ENCODE results near the gene LNP1.

The LNP1 gene

DNA sequence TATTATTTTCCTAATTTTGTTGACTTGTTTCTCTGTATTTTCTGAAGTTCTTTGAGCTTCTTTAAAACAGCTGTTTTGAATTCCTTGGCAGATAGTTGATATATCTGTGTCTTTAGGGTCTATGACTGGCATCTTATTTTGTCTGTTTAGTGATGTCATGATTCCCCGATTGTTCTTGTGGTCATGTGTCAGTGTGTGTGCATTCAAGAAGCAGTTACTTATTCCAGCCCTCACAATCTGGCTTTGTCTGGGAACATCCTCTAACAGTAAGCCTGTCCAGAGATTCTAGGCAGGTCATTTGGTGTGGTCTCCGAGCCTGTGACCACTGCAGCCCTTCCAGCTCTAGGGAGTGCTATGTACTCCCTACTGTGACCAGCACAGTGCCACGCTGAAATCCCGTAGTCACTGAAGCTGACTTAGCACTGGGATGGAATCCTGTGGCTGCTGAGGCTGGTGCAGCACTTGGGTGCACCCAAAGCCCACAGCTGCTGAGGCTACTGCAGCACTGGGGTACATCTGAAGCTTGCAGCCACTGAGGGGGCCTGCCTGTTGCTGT is 6.7 kb downstream of the LNP1 start:
- TF ChIP-seq BACH2 (CRISPR knock-in tag; IDR thresholded peaks at IDR 0.05; ENCODE audit: borderline replicate concordance) (no peak), SNAI2 (CRISPR knock-in tag; IDR thresholded peaks at IDR 0.05) (no peak), OSR1 (CRISPR knock-in tag; IDR thresholded peaks at IDR 0.05) (no peak), ZFP3 (CRISPR knock-in tag; IDR thresholded peaks at IDR 0.05) (no peak), ZFP30 (CRISPR knock-in tag; IDR thresholded peaks at IDR 0.05) (no peak), ZC3H10 (CRISPR knock-in tag; IDR thresholded peaks at IDR 0.05) (no peak), ZNF565 (CRISPR knock-in tag; conservative IDR thresholded peaks at IDR 0.05; ENCODE audit: low read depth) (no peak), TOX (CRISPR knock-in tag; IDR thresholded peaks at IDR 0.05; ENCODE audit: borderline replicate concordance) (no peak)
- TF ChIP-seq, protein P1, sequence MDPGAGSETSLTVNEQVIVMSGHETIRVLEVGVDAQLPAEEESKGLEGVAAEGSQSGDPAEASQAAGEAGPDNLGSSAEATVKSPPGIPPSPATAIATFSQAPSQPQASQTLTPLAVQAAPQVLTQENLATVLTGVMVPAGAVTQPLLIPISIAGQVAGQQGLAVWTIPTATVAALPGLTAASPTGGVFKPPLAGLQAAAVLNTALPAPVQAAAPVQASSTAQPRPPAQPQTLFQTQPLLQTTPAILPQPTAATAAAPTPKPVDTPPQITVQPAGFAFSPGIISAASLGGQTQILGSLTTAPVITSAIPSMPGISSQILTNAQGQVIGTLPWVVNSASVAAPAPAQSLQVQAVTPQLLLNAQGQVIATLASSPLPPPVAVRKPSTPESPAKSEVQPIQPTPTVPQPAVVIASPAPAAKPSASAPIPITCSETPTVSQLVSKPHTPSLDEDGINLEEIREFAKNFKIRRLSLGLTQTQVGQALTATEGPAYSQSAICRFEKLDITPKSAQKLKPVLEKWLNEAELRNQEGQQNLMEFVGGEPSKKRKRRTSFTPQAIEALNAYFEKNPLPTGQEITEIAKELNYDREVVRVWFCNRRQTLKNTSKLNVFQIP (CRISPR knock-in tag; IDR thresholded peaks at IDR 0.05; ENCODE audit: borderline replicate concordance, low read depth), result no peak
- TF ChIP-seq, protein P2, sequence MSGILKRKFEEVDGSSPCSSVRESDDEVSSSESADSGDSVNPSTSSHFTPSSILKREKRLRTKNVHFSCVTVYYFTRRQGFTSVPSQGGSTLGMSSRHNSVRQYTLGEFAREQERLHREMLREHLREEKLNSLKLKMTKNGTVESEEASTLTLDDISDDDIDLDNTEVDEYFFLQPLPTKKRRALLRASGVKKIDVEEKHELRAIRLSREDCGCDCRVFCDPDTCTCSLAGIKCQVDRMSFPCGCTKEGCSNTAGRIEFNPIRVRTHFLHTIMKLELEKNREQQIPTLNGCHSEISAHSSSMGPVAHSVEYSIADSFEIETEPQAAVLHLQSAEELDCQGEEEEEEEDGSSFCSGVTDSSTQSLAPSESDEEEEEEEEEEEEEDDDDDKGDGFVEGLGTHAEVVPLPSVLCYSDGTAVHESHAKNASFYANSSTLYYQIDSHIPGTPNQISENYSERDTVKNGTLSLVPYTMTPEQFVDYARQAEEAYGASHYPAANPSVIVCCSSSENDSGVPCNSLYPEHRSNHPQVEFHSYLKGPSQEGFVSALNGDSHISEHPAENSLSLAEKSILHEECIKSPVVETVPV (CRISPR knock-in tag; IDR thresholded peaks at IDR 0.05), result no peak
- TF ChIP-seq, protein P3, sequence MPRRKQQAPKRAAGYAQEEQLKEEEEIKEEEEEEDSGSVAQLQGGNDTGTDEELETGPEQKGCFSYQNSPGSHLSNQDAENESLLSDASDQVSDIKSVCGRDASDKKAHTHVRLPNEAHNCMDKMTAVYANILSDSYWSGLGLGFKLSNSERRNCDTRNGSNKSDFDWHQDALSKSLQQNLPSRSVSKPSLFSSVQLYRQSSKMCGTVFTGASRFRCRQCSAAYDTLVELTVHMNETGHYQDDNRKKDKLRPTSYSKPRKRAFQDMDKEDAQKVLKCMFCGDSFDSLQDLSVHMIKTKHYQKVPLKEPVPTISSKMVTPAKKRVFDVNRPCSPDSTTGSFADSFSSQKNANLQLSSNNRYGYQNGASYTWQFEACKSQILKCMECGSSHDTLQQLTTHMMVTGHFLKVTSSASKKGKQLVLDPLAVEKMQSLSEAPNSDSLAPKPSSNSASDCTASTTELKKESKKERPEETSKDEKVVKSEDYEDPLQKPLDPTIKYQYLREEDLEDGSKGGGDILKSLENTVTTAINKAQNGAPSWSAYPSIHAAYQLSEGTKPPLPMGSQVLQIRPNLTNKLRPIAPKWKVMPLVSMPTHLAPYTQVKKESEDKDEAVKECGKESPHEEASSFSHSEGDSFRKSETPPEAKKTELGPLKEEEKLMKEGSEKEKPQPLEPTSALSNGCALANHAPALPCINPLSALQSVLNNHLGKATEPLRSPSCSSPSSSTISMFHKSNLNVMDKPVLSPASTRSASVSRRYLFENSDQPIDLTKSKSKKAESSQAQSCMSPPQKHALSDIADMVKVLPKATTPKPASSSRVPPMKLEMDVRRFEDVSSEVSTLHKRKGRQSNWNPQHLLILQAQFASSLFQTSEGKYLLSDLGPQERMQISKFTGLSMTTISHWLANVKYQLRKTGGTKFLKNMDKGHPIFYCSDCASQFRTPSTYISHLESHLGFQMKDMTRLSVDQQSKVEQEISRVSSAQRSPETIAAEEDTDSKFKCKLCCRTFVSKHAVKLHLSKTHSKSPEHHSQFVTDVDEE (CRISPR knock-in tag; IDR thresholded peaks at IDR 0.05), result no peak
- TF ChIP-seq, protein P4, sequence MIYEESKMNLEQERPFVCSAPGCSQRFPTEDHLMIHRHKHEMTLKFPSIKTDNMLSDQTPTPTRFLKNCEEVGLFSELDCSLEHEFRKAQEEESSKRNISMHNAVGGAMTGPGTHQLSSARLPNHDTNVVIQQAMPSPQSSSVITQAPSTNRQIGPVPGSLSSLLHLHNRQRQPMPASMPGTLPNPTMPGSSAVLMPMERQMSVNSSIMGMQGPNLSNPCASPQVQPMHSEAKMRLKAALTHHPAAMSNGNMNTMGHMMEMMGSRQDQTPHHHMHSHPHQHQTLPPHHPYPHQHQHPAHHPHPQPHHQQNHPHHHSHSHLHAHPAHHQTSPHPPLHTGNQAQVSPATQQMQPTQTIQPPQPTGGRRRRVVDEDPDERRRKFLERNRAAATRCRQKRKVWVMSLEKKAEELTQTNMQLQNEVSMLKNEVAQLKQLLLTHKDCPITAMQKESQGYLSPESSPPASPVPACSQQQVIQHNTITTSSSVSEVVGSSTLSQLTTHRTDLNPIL (CRISPR knock-in tag; IDR thresholded peaks at IDR 0.05; ENCODE audit: low read depth), result no peak
- ATAC-seq, result no peak

DNA sequence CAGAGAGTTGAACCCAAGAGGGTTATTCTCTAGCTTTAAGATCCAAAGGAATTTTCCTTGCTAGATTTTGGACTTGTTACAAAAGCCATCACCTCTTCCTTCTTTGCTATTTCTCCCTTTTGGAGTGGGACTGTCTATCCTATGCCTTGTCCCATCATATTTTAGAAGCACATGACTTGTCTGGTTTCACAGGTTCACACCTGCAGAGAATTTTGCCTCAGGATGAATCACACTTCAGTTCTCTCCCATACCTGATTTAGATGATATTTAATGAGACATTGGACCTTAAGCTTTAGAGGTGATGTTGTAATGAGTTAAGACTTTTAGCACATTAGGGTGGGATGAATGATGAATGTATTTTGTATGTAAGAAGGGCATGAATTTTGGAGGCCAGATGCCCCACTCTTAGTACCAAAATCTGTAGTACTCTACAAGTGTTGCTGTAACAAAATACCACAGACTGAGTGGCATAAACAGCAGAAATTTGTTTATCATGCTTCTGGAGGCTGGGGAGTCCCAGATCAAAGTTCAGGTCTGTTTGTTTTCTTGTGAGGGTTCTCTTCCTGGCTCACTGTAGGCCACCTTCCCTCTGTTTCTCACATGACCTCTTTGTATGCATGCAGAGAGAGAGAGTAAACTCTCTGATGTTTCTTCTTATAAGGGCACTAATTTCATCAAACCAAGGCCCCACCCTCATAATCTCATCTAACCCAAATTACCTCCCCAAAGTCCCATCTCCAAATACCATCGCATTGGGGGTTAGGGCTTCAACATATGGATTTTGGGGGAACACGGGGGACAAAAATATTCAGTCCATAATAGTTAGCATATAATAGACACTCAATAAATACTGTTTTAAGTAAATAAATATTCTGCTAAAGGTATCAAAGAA is 10.0 kb downstream of the LNP1 start:
- TF ChIP-seq ZNF8 (CRISPR knock-in tag; IDR thresholded peaks at IDR 0.05) (no peak), CSDC2 (CRISPR knock-in tag; IDR thresholded peaks at IDR 0.05) (no peak), ESRRG (CRISPR knock-in tag; IDR thresholded peaks at IDR 0.05) (no peak), BACH2 (CRISPR knock-in tag; IDR thresholded peaks at IDR 0.05; ENCODE audit: borderline replicate concordance) (no peak), ZFP30 (CRISPR knock-in tag; IDR thresholded peaks at IDR 0.05) (no peak), GLIS3 (CRISPR knock-in tag; IDR thresholded peaks at IDR 0.05) (no peak), ZFP3 (CRISPR knock-in tag; IDR thresholded peaks at IDR 0.05) (no peak), SNAI2 (CRISPR knock-in tag; IDR thresholded peaks at IDR 0.05) (no peak), ZNF70 (CRISPR knock-in tag; IDR thresholded peaks at IDR 0.05) (no peak), TOX (CRISPR knock-in tag; IDR thresholded peaks at IDR 0.05; ENCODE audit: borderline replicate concordance) (no peak), PPARA (CRISPR knock-in tag; IDR thresholded peaks at IDR 0.05; ENCODE audit: borderline replicate concordance) (no peak), ISL1 (CRISPR knock-in tag; IDR thresholded peaks at IDR 0.05) (no peak), ZC3H10 (CRISPR knock-in tag; IDR thresholded peaks at IDR 0.05) (no peak)
- TF ChIP-seq, protein P3 (CRISPR knock-in tag; IDR thresholded peaks at IDR 0.05), result no peak
- TF ChIP-seq, protein P2 (CRISPR knock-in tag; IDR thresholded peaks at IDR 0.05), result no peak
- TF ChIP-seq, protein P5, sequence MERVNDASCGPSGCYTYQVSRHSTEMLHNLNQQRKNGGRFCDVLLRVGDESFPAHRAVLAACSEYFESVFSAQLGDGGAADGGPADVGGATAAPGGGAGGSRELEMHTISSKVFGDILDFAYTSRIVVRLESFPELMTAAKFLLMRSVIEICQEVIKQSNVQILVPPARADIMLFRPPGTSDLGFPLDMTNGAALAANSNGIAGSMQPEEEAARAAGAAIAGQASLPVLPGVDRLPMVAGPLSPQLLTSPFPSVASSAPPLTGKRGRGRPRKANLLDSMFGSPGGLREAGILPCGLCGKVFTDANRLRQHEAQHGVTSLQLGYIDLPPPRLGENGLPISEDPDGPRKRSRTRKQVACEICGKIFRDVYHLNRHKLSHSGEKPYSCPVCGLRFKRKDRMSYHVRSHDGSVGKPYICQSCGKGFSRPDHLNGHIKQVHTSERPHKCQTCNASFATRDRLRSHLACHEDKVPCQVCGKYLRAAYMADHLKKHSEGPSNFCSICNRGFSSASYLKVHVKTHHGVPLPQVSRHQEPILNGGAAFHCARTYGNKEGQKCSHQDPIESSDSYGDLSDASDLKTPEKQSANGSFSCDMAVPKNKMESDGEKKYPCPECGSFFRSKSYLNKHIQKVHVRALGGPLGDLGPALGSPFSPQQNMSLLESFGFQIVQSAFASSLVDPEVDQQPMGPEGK (CRISPR knock-in tag; IDR thresholded peaks at IDR 0.05; ENCODE audit: borderline replicate concordance), result no peak
- ATAC-seq, result no peak

Measured in SK-N-SH treated with all-trans-retinoic acid at 6 μM for 48 hours (cell line).